ENCODE results near the gene CELF2. TPM values are rescaled to one million over a fixed set of nuclear protein-coding genes. Genes with fewer than 3 reads are reported as not detected.

Gene CELF2
- total RNA-seq, 4 donors from 2014 or later, result 106 to 127 (median 120) TPM

DNA sequence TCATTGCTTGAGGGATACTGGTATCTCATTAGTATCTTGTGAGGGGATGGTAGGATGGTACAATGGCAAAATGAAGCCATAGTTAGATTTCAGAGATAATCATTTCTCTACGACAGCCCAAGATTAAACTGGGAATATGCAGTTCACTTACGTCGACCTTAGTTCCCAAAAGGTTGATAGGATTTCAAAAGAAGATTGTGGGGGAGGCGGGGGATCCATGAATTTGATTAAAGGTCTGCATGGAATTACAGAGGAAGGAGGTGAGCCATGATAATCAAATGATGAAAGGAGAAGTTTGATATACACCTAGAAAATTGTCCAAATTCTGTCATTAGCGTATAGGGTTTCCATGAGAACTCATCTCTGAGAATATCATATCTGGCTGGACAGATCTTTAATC, 206.6 kb downstream of the CELF2 start:
- H3K4me1 ChIP-seq, result peaks cover 0 to 45% (median 18%) of the 10 kb centered on the region in 4 donors
- peak overlapping the region in 1 of 4 donors; percentile 15 for H3K27ac ChIP-seq
- no peaks in the 10 kb centered on the region for H3K9me3 ChIP-seq
- peaks cover 0 to 26% (median 0%) of the 10 kb centered on the region in 3 donors for H3K36me3 ChIP-seq
- WGBS, 2 donors, result 96 to 98% methylated on average over 5 of the region's 5 CpGs
- H3K4me3 ChIP-seq, result no peak overlapping the region
- no peak for DNase-seq (ENCODE audit: low spot score in 2 of 2)
- TF ChIP-seq POLR2A (IDR thresholded peaks at IDR 0.05), result no peak
- TF ChIP-seq CTCF (IDR thresholded peaks at IDR 0.05), result no peak
- no peak for TF ChIP-seq EP300 (IDR thresholded peaks at IDR 0.05)
- no peaks in the 10 kb centered on the region for H3K27me3 ChIP-seq

DNA sequence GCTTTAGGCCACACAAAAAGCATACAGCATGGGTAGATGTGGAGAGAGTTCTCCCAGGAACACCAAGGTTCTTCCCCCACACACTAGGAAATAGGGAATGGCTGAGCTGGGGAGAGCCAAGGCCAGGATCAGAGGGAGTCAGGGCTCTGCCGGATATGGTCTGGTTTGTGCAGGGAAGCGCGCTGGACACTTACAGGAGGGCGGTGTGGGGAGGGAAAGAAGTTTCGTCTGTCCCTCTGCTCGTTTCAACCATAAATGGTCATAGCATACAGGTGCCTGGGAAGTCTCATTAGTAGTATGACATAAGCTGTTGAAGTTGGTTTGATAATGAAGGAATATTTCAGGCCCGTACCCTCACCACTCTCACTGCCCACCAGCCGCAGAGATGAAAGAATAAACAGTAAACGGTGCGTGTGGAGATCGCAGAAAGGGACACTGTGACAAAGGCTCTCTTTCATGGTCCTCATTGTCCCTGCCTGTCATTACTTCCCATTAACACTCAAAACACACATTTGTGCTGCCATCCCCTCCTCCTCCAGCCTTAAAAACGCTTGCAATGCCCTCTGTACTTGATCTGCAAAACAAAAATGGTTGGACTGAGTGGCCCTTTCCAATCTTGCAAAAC, 207.2 kb downstream of the CELF2 start:
- 54 to 60% methylated on average over 12 of the region's 12 CpGs for WGBS, 2 donors
- peaks cover 0 to 27% (median 0%) of the 10 kb centered on the region in 3 donors for H3K36me3 ChIP-seq
- H3K4me1 ChIP-seq, result peaks cover 0 to 45% (median 18%) of the 10 kb centered on the region in 4 donors
- H3K4me3 ChIP-seq, result no peak overlapping the region
- H3K9me3 ChIP-seq, result no peaks in the 10 kb centered on the region
- TF ChIP-seq POLR2A (IDR thresholded peaks at IDR 0.05), result no peak
- no peaks in the 10 kb centered on the region for H3K27me3 ChIP-seq
- no peak for DNase-seq (ENCODE audit: low spot score in 2 of 2)
- peak overlapping the region in 1 of 4 donors; percentile 15 for H3K27ac ChIP-seq

DNA sequence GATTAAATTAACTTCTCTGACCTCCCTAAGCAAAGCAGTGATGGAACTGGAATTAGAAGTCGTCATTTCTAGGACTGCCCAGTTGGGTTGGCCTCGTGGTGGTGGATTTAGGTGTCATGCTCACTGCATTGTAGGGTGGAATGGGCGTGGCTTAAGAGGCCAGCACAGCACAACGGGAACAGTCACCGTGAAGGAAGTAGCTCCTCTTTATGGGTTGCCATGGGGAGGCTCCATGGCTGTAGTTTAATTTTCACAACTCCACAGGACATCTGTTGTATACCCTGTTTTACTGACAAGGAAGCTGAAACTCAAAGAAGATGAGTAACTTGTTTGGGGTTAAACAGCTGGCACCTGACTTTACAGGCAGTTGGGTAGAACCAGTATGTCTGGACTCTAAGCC, 208.3 kb downstream of the CELF2 start:
- no peak overlapping the region for H3K4me3 ChIP-seq
- H3K9me3 ChIP-seq, result no peaks in the 10 kb centered on the region
- no peaks in the 10 kb centered on the region for H3K27me3 ChIP-seq
- no peak for TF ChIP-seq POLR2A (IDR thresholded peaks at IDR 0.05)
- TF ChIP-seq EP300 (IDR thresholded peaks at IDR 0.05), result no peak
- no peak for TF ChIP-seq CTCF (IDR thresholded peaks at IDR 0.05)
- H3K36me3 ChIP-seq, result peaks cover 0 to 35% (median 0%) of the 10 kb centered on the region in 3 donors
- H3K4me1 ChIP-seq, result peaks cover 0 to 53% (median 18%) of the 10 kb centered on the region in 4 donors
- 62 to 69% methylated on average over 5 of the region's 5 CpGs for WGBS, 2 donors
- H3K27ac ChIP-seq, result peak overlapping the region in 2 of 4 donors; percentile 15 to 42
- DNase-seq (ENCODE audit: low spot score in 2 of 2), result no peak

DNA sequence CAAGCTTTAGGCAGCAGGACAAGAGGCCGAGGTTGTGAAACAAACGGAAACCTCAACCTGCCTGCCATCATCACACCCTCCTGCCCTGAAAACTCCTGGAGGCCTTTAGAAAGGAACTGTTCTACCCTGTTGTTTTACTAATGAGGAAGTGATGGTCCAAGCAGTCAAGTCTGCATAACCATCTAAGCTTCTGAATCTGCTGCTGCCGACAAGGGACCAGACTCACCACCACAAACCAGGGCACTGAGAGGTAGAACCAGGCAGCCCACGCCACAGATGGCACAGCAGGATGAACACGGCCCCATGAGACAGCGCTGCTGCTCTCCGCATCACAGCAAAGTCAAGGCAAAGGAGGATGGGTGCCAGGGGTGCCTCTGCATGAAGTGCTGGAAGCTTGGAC, 209.4 kb downstream of the CELF2 start:
- Histone ChIP-seq H3K36me3 (peaks cover 0 to 37% (median 0%) of the 10 kb centered on the region in 3 donors), H3K4me3 (no peak overlapping the region), H3K4me1 (peaks cover 0 to 59% (median 18%) of the 10 kb centered on the region in 4 donors), H3K27ac (no peak overlapping the region), H3K9me3 (no peaks in the 10 kb centered on the region), H3K27me3 (no peaks in the 10 kb centered on the region)
- TF ChIP-seq CTCF (IDR thresholded peaks at IDR 0.05) (no peak), POLR2A (IDR thresholded peaks at IDR 0.05) (no peak), EP300 (IDR thresholded peaks at IDR 0.05) (no peak)
- WGBS, 2 donors, result 83 to 97% methylated on average over 7 of the region's 7 CpGs
- no peak for DNase-seq (ENCODE audit: low spot score in 2 of 2)

GRCh38 chr10:11229893-11230292, 212.2 kb downstream of the CELF2 start:
- TF ChIP-seq POLR2A (IDR thresholded peaks at IDR 0.05), result no peak
- TF ChIP-seq EP300 (IDR thresholded peaks at IDR 0.05), result no peak
- TF ChIP-seq CTCF (IDR thresholded peaks at IDR 0.05), result no peak
- peaks cover 0 to 43% (median 0%) of the 10 kb centered on the region in 3 donors for H3K36me3 ChIP-seq
- no peak overlapping the region for H3K27ac ChIP-seq
- no peak overlapping the region for H3K4me3 ChIP-seq
- H3K4me1 ChIP-seq, result peaks cover 0 to 43% (median 15%) of the 10 kb centered on the region in 4 donors
- H3K27me3 ChIP-seq, result no peaks in the 10 kb centered on the region
- H3K9me3 ChIP-seq, result no peaks in the 10 kb centered on the region
- DNase-seq (ENCODE audit: low spot score in 2 of 2), result no peak
- 91 to 93% methylated on average over 5 of the region's 5 CpGs for WGBS, 2 donors
